Middle frontal gyrus (tissue), 1 donor: Measurements from ENCODE around the gene ORAI2.
"Not testable (repeated sequence)": the region's sequence is repeated elsewhere in the genome, so short reads cannot be mapped to it uniquely, and the experiment has no call there.

Experiments
- DNase-seq: peaks from one replicate; pipeline ENCODE4 v3.0.0-alpha.2; 2015; ENCODE audit warnings: low spot score; ENCODE audit errors: extremely low spot score

The ORAI2 gene

GRCh38 chr7:102446387-102447156, 13.2 kb downstream of the ORAI2 start:
- DNase-seq, result no peak

- DNase-seq, result no peak
These were observed 13.9 kb downstream of the ORAI2 start for GRCh38 chr7:102447311-102447710.

DNA sequence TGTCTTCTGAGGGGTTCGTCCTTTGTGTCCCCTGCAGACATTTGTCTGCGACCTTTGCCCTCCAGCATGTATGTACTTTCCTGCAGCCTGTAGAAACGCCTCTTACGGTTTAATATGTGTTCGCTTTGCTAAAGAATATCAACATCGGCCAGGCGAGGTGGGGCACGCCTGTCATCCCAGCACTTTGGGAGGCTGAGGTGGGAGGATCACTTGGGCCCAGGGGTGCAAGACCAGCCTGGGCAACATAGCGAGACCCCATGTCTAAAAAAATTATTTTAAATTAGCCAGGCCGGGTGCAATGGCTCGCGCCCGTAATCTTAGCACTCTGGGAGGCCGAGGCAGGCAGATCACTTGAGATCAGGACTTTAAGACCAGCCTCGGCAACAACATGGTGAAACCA, 15.8 kb downstream of the ORAI2 start:
- no peak for DNase-seq

GRCh38 chr7:102450242-102450641, 16.9 kb downstream of the ORAI2 start:
- DNase-seq, result no peak

DNA sequence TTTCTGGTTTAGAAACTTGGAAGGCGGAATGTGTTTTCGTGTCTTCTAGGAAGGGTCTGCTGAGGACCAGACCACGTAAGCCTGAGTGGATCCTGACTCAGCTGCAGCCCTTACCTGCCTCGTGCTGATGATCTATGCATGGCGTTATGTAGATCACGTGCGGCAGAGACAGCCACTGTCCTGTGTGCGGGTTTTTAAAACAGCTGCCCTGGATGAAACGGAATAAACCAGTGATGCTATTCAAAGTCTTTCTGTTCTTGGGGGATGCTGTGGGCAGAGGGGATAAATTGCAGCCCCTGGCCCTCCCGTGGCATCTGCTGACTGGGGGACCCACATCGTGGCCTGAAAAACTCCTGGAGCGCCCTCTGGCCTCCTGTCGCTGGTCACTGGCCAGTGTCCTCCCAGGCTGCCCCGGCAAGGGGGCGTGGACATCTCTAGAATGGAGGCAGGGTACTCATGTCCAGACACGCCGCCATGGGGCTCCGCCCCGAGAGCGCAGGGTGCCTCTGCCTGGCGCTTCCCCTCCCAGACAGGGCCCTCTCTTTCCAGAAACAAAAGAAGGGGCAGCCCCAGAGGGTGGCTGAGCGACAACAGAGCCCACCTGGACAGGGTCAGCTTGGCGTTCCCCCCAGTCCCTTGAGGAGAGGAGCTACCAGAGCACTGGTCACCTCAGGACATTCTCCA, 18.1 kb downstream of the ORAI2 start:
- DNase-seq, result no peak

DNA sequence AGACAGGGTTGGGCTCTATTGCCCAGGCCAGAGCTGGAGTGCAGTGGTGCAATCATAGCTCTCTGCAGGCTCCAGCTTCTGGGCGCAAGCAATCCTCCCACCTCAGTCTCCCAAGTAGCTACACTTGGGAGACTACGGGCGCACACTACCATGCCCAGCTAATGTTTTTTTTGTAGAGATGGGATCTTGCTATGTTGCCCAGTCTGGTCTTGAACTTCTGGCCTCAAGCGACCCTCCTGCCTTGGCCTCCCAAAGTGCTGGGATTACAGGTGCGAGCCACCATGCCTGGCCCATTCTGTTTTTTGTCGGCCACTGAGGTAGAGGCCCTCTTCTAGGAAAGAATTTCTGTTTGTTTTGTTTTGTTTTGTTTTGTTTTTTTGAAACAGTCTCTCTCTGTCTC, 19.1 kb downstream of the ORAI2 start:
- DNase-seq, result no peak

DNA sequence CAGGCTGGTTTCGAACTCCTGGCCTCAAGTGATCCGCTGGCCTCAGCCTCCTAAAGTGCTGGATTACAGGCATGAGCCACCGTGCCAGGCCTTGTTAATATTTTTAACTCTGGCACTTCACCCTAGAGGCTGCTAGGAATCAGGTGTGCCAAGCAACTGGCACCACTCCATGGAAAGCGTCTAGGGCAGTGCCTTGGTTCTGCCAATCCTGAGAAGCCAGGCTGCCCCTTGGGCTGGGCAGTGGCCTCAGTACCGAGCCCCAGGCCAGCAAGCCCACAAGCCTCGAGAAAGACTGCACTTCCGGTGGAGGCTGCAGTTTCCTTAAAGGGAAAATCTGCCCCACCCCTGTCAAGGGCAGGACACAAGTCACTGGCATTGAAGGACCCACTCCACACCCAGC, 19.9 kb downstream of the ORAI2 start:
- DNase-seq, result no peak

DNA sequence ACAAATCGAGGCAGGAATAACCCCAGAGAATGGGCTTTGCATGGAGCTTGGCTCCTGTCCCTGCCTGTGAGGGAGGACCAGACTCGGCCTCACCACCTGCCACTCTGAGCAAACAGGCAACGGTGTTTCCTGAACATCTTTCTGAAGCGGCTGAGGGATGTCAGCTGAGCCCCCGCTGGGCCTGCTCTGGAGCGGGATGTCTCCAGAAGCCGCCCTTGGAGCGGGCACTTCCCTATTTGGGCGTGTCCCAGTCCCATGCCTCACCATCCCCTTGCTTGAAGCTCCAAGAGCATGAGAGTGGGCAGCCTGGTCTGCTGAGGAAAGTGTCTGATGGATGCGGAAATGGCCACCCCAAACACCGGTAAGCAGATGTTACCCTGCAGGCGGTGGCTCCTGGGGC, 21.1 kb downstream of the ORAI2 start:
- DNase-seq, result no peak

DNA sequence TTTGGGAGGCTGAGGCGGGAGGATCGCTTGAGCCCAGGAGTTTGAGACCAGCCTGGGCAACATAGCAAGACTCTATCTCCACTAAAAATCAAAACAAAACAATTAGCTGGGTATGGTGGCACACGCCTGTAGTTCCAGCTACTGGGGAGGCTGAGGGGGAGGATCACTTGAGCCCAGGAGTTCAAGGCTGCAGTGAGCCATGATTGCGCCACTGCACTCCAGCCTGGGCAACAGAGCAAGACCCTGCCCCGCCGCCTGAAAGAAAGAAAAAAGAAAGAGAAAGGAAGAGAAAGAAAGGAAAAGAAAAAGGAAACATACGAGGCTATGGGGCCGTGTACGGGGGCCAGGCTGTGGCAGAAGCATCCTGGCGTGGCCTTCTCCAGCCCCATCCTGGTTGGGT, 21.6 kb downstream of the ORAI2 start:
- not testable (repeated sequence) for DNase-seq

DNA sequence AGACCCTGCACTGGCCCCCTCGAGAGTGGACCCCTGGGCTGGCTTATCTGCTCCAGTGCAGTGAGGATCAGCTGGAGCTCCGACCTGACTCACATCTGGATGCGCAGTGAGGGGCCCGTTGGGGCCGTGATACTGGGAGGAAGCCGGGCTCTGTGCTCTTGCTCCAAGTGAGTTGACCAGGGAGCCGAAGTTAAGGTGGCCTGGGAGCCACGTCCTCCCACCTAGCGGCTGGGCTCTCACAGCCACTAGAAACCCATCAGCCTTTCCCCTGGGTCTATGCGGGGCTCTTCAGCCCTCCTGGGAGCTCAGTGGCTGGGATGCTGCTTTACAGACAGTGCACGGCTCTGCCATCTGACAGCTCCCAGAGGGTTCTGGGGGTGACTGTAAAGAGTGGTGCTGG, 22.2 kb downstream of the ORAI2 start:
- no peak for DNase-seq

DNA sequence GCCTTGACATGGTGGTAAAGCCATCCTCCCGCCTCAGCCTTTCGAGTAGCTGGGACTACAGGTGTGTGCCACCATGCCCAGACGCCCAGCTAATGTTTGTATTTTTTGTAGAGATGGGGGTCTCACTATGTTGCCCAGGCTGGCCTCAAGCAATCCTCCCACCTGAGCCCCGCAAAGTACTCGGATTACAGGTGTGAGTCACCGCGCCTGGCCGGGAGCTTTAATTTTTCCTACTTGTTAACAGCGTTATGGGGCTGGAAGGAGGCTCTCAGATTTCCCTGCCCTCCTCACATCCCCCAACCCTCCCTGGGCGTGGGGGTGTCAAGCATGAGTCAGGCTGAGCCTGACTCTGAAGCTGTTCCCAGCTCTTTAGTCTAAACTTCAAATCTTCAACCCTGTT, 23.0 kb downstream of the ORAI2 start:
- no peak for DNase-seq

- no peak for DNase-seq
These were observed 24.1 kb downstream of the ORAI2 start for GRCh38 chr7:102457352-102457924.

DNA sequence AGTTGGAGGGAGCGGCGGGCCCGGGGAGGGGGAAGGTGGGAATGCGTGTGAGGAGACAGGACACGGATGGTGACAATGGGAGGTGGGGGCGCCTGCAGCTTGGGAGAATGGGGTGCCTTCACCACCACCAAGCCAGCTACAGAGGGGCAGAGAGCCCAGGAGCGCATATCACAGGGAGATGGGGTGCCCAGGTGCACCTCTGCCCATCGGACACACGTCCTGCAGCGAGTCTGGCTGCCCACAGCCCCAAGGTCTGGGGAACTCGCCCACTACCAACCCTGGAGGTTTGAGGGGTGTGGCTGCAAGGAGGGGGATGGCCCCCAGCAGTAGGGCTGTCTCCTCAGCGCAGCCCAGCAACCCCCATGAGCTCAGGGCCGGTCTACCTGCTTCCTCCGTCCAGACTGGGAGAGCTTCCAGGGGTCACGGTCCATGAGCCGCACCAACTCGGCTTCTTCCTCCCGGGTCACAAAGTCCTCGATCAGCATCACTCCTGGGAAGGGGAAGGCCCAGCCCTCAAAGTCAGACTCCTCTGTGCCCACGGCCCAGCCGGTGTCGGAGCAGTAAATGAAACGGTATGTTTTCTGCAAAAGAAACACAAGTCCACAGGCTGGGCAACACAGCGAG, 26.0 kb downstream of the ORAI2 start:
- DNase-seq, result no peak

- no peak for DNase-seq
These were observed 27.1 kb downstream of the ORAI2 start for GRCh38 chr7:102460467-102460866.

- DNase-seq, result no peak
These were observed 30.6 kb downstream of the ORAI2 start for GRCh38 chr7:102463841-102464576.

- peak; percentile 89 for DNase-seq
These were observed 31.4 kb downstream of the ORAI2 start, which contains the start of the genes ALKBH4 and LRWD1 for GRCh38 chr7:102464577-102465280. ALKBH4 (minus strand) TSS chr7:102464863; CDS start chr7:102464836, 27 bp downstream. LRWD1 (plus strand) TSS chr7:102464984; CDS start chr7:102465081, 97 bp downstream.

DNA sequence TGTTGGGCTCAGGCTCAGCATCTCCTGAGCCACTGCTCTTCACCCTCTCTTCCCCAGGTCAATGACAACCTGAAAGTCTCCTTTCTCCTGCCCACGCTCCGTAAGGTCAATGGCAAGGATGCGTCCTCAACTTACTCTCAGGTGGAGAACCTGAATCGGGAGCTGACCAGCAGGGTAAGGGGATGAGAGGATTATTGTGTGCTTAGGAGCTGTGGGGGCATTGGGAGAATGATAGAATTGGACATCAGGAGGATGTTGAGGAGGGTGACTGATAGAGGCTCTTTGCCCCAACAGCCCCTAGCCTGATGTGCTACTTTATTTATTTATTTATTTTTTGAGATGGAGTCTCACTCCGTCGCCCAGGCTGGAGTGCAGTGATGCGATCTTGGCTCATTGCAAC, 32.7 kb downstream of the ORAI2 start:
- DNase-seq, result no peak

GRCh38 chr7:102467581-102468477, 34.5 kb downstream of the ORAI2 start:
- DNase-seq, result no peak

DNA sequence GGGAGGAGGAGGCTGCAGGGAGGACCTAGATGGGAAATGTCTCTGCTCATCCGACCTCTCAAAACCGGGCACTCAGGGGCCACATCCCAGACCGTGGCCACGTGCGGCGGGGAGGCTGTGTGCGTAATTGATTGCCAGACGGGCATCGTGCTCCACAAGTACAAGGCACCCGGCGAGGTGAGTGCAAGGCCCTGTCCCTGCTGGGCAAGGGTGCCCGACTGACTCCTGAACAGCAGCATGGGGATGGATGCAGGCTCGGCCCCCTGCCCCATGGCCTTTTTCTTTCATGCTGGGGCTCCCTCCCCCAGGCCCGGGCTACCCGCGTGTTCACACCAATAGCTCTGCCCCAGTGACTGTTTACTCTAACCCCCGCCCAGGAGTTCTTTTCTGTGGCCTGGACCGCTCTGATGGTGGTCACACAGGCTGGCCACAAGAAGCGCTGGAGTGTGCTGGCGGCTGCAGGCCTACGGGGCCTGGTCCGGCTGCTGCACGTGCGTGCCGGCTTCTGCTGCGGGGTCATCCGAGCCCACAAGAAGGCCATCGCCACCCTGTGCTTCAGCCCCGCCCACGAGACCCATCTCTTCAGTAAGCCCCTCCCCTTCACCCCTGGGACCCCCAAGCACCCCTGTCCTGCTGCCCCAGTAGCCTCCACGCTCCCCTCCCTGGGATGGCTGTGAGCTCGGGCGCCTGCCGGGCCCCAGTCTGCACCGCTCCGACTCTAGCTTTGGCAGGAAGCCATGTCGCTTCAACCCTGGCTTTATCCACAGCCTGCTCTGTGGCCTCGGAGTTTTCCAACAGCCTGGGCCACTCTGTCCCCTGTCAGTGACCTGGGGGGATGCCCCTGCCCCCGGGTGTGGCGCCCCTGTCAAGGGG, 35.3 kb downstream of the ORAI2 start:
- no peak for DNase-seq
